HS-5 (cell line): ENCODE results near the gene PIH1D1.

Experiments
- DNase-seq: peaks from one replicate; pipeline ENCODE4 v3.0.0-alpha.2; 2012; ENCODE audit warnings: low read depth

The PIH1D1 gene

DNA sequence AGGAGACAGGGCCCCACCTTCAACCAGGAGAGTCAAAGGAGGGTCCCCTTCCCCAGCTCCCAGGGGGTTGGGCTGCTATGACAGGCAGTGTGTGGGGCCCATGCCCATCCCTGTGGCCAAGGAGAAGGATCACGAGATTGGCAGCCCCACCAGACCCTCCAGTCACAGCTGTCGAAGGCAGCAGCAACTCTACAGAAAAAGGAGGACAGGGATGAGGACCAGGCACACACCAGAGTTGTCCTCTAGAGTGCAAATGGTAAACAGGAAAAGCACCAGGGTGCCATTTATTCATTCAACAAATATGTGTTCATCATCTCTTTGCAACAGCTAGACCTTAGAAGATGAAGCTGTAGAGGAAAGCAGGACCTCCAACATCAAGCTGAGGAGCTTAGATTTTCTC is 32.4 kb downstream of the PIH1D1 start:
- no peak for DNase-seq

DNA sequence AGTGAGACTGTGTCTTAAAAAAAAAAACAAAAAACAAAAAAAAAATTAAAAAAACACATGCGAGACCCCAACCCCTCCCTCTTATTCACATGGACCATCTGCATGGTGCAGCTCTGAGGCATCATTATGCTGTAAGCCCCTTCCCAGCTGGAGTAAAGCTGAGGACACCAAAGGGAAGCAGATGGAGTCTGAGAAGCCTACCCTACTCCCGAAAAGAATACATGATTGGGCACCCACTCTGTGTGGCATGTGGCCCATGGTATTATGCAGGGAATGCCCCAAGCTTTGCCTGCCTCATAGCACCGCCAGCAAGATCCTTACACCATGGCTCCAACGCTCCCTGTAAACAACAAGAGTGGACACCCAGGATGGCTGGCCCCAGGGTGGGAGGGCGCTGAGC is 33.1 kb downstream of the PIH1D1 start:
- no peak for DNase-seq

DNA sequence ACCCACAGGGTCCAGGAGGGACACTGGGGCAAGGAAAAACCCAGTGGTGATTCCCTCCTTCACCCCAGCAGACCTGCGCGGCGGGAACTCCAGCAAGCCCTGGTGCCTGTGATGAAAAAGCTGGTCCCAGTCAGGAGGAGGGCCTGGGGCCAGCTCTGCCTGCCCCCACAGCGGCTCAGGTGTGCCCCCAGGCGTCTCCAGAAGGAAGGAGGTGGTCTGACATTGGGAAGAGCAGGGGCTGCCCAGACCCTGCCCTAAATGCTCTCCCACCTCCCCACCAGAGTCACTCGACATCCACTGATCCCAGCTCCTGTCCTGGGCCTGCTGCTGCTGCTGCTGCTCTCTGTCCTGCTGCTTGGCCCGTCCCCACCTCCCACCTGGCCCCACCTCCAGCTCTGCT is 34.5 kb downstream of the PIH1D1 start:
- DNase-seq, result no peak

DNA sequence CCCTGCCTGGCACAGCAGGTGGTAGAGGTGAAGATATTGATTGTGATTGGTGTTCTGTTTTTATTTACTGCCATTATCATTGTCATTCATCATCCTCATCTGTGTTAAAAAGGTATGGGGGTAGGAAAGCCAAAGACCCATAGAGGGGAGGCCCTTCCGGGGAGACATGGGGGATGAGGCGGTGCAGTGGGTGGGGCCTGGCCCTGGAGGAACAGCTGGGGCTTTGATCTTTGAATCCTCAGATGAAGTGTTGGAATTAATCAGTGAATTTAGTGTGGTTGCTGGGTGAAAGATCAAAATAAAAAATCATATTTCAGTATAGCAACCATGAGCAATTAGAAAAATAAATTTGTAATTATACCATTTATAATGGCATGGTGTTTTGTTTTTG is 35.8 kb downstream of the PIH1D1 start:
- DNase-seq, result no peak

DNA sequence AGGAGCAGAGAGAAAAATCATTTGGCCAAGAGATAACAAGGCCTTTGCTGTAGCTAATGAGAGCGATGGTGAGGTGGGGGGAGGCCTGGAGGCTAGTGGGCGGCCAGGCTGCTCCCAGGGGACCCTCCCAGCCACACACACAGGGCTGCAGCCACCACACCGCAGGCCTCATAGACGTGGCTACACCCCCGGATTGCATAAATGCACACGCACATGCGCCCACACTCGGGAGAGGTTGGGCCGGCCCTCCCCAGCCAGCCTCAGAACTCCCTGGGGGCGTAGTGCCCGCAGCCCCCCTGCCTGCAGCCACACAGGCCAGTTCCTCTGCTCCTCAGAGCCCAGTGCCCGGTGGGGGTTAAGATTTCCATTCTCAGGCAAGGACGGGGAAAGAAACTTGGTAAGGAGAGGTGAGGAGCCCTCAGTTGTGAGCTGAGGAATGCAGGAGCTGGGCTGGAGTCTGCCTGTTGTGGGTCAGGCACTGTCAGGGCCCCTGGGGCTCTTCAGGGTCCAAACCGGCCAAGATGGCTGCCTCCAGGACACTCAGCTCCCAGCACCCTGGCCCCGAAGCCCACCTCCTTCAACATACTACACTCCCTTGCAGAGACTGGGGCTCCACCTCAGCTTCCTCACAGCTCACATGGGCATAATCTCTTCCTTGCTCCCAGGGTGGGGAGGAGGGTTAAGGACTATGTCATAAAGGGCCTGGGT is 36.4 kb downstream of the PIH1D1 start:
- no peak for DNase-seq

DNA sequence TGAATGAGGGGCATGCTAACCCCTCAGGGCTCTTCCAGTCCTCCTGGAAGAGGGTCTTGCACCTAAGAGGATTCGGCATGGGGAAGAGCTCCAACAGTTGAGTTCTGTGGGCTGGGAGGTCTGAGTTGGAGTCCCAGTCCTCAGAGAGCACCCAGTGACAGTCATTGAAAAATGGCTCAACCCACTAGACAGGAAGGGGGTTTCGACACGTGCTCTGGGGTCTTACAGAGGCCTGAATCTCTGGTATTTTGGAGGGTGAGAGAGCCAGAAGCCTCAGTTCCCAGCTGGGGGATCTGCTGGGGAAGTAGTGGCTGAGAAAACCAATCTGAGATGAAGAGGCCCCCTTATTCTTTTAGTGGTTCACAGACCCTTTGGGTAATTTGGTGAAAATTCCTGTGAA is 37.4 kb downstream of the PIH1D1 start:
- no peak for DNase-seq

DNA sequence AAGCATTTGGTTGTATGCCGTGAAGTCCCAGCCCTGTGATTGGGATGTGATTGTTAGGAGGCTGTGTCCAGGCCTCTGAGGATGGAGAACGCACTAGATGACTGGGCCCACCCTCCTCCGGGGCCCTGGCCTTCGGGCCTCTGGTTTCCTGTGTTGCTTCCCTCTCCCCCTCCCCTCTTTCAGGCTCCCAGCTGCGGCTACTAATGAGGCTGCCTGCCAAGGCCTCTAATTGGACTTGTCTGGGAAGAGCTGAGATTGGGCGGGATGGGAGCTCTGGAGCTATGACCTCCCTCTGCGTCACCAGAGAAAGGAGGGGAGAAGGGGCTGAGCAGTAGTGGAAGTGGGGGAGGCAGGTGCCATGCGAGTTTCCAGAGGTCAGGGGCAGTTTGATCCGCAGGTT is 38.3 kb downstream of the PIH1D1 start:
- no peak for DNase-seq

DNA sequence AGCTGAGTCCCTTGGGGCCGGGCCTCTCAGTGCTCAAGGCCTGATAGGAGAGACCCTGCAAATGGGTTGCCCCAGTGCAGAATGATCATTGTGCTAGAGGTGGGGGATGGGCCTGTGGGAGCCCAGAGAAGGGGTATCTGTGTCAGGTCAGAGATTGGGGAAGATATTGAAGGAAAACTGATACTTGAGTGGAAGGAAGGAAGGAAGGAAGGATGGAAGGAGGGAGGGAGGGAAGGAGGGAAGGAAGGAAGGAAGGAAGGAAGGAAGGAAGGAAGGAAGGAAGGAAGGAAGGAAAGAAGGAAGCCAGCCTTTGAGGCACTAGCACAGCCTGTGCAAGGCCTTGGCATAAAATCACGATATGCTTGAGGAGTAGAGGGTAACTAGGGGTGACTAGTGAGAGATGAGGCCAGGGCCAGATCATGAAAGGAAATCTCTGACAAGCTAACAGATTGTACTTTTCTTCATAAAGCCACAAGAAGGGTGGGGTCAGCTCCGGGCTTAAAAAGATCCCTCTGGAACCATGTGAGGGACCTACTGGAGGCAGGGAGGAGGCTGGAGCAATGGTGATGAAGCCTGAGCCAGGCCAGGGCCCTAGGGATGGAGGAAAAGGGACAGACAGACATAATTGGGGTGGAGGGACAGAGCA is 39.8 kb downstream of the PIH1D1 start:
- DNase-seq, result no peak

DNA sequence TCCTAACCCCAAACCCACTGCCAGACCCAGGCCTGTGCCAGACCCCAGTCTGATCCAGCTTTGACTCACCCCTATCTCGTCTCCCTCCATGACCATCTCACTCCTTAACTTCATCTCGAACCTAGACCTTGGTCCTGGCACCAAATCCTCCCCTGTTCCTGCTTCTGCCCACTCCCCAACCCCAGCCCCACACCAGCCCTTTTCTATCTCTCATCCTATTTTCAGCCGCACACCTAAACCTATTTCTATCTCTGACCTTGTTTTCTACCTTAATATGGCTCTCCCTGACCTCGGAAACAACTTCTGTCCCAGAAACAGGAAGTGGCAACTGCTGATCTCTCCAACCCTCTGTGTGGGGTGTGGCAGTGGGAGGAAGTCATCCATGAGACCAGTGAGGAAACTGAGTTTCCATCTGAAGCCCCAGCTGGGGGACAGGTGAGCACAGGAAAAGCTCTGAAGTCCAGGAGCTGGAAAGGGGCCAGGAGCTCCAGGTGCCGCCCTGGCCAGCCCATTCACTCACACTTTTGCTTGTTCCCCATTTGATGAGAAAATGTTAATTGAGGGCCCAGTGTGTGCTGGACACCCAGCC is 42.1 kb downstream of the PIH1D1 start:
- no peak for DNase-seq

DNA sequence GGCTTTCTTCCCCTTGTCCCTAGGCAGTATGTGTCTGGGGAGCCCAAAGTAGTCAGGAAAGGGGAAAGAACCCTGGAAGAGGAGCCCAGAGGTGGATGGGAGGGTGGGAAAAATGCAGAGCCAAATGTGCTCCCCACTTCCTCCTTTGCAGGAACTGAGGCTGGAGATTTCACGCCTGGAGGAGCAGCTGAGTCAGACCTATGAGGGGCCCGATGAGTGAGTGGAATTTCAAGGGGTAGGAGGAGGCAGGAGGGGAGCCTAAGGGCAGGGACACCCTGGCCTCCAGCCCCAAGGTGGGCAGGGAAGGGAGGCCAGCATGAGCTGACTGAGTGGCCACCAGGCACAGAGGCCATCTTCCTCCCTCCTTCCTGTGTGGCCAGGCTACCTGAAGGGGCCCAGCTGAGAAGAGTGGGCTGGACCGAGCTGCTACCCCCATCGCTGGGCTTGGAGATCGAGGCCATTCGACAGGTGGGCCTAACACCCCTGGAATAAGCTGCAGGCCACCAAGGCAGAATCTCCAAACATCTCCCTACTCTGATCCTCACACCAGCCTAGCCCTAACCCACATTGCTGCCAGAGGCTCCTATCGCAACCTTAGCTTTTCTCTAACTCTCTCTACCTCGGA is 42.7 kb downstream of the PIH1D1 start:
- DNase-seq, result no peak

DNA sequence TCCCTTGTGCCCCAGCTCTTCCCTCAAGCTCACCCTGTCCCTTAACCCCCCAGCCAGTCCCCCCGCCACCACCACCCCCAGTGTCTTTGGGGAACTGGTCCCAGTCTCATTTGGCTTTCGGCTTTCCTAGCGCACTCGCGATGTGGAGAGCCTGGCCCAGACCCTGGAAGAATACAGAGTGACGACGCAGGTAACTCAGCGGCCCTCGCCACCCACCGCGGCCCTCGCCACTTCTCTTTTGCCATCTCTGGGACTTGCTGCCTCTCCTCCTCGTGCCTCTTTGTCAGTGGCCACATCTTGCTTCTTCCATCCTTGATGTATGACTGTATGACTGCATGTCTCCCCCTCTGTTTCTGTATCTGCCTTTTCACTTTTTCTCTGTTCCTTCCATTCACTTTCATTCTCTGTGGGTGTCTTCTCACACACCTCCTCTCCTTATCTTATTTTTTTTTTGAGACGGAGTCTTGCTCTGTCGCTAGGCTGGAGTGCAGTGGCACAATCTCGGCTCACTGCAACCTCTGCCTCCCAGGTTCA is 44.1 kb downstream of the PIH1D1 start:
- no peak for DNase-seq

DNA sequence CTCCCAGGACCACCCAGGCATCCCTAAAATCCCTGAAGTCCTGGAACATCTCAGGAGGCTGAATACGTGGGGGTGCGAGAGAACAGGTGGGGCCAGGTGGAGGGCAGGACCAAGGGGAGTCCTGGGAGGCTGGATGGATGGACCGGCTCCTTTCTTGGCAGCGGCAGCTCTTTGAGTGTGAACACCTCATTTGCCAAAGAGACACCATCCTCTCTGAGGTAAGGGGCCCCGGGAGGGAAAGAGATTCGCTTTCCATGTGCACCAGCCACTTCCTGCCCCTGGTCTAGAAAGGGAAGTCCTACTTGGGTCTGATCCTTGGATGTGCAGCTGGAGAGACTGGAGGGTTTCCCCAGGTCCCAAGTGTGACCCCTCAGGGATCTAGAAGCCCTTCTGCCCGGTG is 44.5 kb downstream of the PIH1D1 start:
- DNase-seq, result no peak

DNA sequence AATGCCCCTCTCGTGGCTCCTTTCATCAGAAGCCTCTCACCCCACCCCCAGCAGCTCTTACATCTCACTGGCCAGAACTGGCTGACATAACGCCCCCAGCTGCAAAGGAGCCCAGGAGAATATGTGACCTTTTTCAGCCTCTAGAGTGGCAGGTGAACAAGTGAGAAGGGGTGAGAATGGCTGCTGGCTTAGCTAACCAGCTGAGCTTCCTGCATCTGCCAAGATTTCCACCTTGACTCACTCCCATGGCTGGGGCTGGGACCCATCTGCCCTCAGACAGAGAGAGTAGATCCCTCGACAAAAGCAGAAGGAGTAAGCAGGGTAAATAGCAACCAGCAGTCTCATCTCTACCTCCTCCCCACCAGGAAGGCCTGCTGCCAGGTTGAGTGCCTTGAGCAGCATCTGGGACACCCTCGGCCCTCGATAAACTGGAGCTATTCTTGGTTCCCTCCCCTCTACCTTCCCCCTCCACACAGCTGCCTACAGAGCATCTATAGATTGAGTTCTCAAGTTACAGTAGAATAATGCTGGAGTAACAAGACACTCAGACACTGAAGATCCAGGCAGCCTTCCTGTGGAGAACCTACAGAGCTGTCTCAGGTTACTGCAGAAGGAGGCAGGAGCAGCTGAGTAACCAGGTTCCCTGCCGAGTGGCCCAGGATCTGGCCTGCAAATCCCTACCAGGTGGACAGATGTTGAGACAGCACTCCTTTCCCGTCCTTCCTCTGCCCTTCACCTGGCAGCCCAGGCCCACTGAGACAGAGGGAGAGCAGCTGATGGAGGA is 48.0 kb downstream of the PIH1D1 start:
- no peak for DNase-seq

DNA sequence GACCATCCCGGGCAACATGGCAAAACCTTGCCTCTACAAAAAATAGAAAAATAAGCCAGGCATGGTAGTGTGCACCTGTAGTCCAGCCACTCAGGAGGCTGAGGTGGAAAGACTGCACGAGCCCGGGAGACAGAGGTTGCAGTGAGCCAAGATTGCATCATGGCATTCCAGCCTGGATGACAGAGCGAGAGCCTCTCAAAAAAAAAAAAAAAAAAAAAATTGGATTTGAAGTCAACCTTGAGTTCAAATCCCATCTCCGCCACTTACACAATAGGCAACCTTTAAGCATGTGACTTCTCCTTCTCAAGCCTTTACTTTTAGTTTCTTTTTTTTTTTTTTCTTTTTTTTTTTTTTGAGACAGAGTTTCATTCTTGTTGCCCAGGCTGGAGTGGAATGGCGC is 51.6 kb downstream of the PIH1D1 start:
- no peak for DNase-seq

DNA sequence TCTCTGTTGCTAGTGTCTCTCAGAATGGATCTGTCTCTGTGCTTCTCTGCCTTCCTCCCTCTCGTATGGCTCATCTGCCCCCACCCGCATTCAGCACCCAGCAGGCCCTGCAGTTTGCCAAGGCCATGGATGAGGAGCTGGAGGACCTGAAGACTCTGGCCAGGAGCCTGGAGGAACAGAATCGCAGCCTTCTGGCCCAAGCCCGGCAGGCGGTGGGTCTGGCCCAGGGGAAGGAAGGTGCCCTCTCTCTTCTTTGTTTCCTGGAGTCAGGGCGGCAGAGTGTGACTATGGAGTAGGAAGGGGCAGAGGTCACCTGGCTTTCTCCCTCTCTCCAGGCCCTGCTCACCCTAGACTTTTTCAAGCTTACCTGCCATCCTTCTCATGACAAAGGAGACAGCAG is 52.7 kb downstream of the PIH1D1 start:
- no peak for DNase-seq

DNA sequence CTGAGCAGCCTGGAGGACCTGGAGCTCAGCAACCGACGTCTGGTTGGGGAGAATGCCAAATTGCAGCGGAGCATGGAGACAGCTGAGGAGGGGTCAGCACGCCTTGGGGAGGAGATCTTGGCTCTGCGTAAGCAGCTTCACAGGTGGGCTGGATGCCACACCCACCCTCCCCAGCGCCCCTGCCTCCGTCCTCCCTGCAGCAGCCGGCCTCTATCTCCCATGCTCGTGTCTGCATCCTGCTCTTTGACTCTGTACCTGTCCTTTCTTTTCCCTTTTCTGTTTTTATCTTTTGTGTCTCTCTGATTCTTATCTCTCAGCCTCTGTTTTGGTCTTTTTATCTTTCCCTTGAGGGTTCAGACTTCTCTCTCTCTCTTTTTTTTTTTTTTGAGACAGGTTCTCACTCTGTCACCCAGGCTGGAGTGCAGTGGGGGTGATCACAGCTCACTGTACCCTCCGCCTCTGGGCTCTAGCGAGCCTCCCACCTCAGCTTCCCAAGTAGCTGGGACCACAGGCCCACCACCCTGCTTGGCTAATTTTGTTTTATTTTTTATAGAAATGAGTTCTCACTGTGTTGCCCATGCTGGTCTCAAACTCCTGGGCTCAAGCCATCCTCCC is 53.5 kb downstream of the PIH1D1 start:
- no peak for DNase-seq

DNA sequence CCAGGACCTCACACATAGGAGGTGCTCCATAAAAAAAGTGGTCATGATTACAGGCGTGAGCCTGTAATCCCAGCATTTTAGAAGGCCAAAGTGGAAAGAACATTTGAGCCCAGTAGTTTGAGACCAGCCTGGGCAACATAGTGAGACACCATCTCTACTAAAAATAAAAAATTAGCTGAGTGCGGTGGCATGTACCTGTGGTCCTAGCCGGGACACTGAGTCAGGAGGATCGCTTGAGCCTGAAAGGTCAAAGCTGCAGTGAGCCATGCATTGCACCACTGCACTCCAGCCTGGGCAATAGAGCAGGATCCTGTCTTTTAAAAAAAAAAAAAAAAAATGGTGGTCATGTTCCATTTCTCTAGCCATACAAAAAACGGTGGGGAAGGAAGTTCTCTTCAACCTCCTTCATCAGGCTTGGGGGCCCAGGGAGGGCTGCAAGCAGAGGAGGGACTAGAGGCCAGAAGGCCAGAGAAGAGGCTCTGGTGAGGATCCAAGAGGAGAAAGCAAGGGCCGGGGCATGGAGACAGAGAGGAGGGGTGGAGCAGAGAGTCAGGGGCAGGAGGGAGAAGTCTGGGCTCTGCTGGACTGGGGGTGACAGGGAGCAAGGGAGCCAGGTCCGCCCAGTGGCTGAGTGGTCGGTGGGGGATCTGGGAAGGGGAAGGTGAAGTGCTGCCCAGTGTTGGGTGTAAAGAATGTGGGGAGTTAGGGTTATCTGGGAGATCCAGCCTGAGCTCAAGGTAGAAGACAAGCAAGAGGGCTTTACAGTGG is 54.7 kb downstream of the PIH1D1 start:
- no peak for DNase-seq
